ENCODE results near the gene PFKM.

DNA sequence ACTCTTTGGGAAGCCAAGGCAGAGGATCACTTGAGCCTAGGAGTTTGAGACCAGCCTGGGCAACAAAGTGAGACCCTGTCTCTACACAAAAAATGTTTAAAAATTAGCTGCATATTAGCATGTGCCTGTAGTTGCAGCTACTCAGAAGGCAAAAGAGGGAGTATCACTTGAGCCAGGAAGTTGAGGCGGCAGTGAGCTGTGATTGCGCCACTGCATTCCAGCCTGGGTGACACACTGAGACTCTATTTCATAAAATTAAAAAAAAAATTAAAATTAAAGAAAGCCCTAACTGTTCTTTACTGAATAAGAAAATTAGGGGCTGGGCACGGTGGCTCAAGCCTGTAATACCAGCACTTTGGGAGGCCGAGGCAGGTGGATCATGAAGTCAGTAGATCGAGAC lies 40.3 kb upstream of the PFKM start:
- TF ChIP-seq POLR2A (IDR thresholded peaks at IDR 0.05) = no peak
- TF ChIP-seq, protein P1, sequence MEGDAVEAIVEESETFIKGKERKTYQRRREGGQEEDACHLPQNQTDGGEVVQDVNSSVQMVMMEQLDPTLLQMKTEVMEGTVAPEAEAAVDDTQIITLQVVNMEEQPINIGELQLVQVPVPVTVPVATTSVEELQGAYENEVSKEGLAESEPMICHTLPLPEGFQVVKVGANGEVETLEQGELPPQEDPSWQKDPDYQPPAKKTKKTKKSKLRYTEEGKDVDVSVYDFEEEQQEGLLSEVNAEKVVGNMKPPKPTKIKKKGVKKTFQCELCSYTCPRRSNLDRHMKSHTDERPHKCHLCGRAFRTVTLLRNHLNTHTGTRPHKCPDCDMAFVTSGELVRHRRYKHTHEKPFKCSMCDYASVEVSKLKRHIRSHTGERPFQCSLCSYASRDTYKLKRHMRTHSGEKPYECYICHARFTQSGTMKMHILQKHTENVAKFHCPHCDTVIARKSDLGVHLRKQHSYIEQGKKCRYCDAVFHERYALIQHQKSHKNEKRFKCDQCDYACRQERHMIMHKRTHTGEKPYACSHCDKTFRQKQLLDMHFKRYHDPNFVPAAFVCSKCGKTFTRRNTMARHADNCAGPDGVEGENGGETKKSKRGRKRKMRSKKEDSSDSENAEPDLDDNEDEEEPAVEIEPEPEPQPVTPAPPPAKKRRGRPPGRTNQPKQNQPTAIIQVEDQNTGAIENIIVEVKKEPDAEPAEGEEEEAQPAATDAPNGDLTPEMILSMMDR (IDR thresholded peaks at IDR 0.05) = no peak

Data from prostate gland (tissue), 2 donors.